Natural killer cell treated with Interleukin-12 subunit alpha and Interleukin-12 subunit beta and Interleukin-15 and Interleukin-18, amount 100 ng/mL, for 72 hours (primary cell): Measurements from ENCODE around the gene TGFB2. TPM values are rescaled to one million over a fixed set of nuclear protein-coding genes. Genes with fewer than 3 reads are reported as not detected.

Experiments
- ATAC-seq, 2 donors: fragments of 150-1000 bp; cut with Tn5 transposase in 1 of 2; sonication (Bioruptor Pico), chemical (Tn5 transposase) in 1 of 2; 2 replicates each; pipeline ENCODE4 v1.10.0; 2021
- DNase-seq: peaks from one replicate; pipeline ENCODE4 v3.0.0; 2022; ENCODE audit warnings: low spot score
- H3K27ac Mint-ChIP-seq, 2 donors: 1 replicate in 1 of 2; 2 replicates in 1 of 2; pipeline ENCODE4 v1.8.0; 2022; ENCODE audit warnings: mixed read lengths in 2 of 2, mild to moderate bottlenecking in 1 of 2, moderate library complexity in 1 of 2
- H3K27me3 Mint-ChIP-seq, 2 donors: 1 replicate in 1 of 2; 2 replicates in 1 of 2; pipeline ENCODE4 v1.8.0; 2022; ENCODE audit warnings: mixed read lengths in 2 of 2
- H3K36me3 Mint-ChIP-seq: one replicate; pipeline ENCODE4 v1.8.0; 2022; ENCODE audit warnings: mixed read lengths
- H3K4me1 Mint-ChIP-seq, 2 donors: 1 replicate in 1 of 2; 2 replicates in 1 of 2; pipeline ENCODE4 v1.8.0; 2022; ENCODE audit warnings: low read depth in 2 of 2, mixed read lengths in 2 of 2, mild to moderate bottlenecking in 1 of 2
- H3K4me3 Mint-ChIP-seq: one replicate; pipeline ENCODE4 v1.8.0; 2022; ENCODE audit warnings: mixed read lengths
- H3K9me3 Mint-ChIP-seq: 2 replicates; pipeline ENCODE4 v1.8.0; 2022; ENCODE audit warnings: mixed read lengths
- total RNA-seq, 2 donors: library from RNA; stranded (reverse); gene quantifications; one replicate each; pipeline ENCODE4 v1.2.3, GENCODE V29; 2022

Gene TGFB2
- total RNA-seq, 2 donors from 2014 or later: 0.11 TPM; not detected in 1

DNA sequence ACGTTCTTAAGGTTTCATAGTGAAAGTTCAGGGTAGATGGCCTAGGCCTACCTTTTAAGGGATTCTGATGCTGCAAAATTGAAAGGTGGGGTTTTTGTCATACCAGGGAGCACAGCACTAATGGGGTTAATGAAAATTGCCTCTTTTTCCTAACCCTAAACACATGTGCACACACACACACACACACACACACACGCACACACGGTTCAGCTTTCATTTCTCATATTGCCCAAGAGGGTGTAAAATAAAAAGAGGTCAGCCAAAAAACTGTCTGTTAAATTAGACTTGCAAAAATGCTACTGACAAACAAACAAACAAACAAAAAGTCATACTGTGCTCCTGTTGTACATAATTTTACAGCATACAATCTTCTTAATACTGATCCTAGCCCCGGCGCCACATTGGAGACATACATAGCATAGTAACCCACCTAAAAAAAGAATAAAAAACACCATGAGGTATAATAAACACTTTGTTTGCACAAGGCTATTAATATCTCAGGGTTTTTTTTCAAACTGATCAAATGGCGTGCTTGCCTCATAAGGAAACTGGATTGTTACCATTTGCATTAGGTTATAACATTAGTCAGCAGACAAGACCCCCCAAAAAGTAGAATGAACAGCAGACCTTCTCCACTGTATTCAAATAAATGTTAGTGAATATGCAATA lies 69.1 kb downstream of the TGFB2 start:
- H3K9me3 Mint-ChIP-seq: peaks cover 5% of the 10 kb centered on the region
- ATAC-seq (no peak), DNase-seq (no peak)
- H3K36me3 Mint-ChIP-seq: no peaks in the 10 kb centered on the region
- no peaks in the 10 kb centered on the region for H3K27me3 Mint-ChIP-seq
- no peak overlapping the region for H3K27ac Mint-ChIP-seq
- no peaks in the 10 kb centered on the region for H3K4me1 Mint-ChIP-seq
- H3K4me3 Mint-ChIP-seq: no peak overlapping the region

DNA sequence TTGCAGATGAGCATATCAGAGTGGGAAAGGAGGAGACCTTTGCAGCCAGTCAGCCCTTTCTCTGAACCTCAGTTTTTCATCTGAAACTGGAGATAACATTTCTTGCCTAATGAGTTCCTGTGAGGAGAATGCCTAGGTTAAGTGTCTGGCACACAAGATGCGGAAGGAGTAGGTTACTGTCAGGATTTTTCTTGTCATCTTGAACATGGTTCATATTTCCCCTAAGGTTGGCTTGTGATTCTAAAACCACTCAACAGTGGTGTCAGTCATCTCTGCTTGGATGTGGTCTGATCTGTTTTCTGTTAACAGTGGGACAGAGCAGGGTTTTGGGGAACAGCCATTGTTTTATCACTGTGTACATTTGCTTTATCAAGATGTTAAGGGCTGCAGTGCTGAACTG lies 70.6 kb downstream of the TGFB2 start:
- no peak for DNase-seq
- H3K4me3 Mint-ChIP-seq: no peak overlapping the region
- no peak for ATAC-seq
- no peaks in the 10 kb centered on the region for H3K4me1 Mint-ChIP-seq
- no peaks in the 10 kb centered on the region for H3K36me3 Mint-ChIP-seq
- peaks cover 7% of the 10 kb centered on the region for H3K9me3 Mint-ChIP-seq
- H3K27ac Mint-ChIP-seq: no peak overlapping the region
- H3K27me3 Mint-ChIP-seq: no peaks in the 10 kb centered on the region

DNA sequence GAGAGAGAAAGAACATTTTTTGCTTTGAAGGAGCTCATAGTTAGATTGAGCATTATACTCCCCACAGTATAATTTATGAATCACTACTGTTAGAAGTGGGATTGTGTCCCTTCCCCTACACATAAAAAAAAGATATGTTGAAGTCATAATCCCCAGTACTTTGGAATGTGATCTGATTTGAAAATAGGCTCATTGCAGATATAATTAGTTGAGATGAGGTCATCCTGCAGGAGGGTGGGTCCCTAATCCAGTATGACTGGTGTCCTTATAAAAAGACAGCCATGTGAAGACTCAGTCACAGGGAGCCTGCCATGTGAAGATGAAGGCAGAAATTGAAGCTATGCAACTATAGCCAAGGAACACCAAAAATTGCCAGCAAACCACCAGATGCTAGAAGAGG lies 76.4 kb downstream of the TGFB2 start:
- no peak overlapping the region for H3K27ac Mint-ChIP-seq
- no peak for ATAC-seq
- no peaks in the 10 kb centered on the region for H3K4me1 Mint-ChIP-seq
- no peak overlapping the region for H3K4me3 Mint-ChIP-seq
- no peaks in the 10 kb centered on the region for H3K27me3 Mint-ChIP-seq
- peaks cover 9% of the 10 kb centered on the region for H3K9me3 Mint-ChIP-seq
- DNase-seq: no peak
- H3K36me3 Mint-ChIP-seq: no peaks in the 10 kb centered on the region

DNA sequence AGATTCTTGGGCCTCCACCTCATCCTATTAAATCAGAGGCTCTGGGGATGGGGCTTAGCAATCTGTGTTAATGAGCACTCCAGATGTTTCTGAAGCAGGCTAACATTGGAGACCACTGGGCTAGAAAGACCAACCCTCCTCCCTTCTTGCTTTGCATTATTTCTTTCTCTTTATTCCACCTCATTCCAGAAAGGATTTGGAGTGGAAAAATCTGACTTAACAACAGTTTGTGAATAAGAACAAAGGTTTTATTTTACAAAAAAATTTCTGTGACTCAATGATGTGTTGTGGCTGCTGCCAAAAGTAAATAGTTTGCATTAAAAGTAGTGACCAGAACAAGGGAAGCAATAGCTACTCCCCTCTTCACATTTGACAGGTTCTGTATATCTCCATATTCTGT lies 79.4 kb downstream of the TGFB2 start:
- Mint-ChIP-seq H3K27ac (no peak overlapping the region), H3K4me1 (no peaks in the 10 kb centered on the region), H3K36me3 (no peaks in the 10 kb centered on the region)

DNA sequence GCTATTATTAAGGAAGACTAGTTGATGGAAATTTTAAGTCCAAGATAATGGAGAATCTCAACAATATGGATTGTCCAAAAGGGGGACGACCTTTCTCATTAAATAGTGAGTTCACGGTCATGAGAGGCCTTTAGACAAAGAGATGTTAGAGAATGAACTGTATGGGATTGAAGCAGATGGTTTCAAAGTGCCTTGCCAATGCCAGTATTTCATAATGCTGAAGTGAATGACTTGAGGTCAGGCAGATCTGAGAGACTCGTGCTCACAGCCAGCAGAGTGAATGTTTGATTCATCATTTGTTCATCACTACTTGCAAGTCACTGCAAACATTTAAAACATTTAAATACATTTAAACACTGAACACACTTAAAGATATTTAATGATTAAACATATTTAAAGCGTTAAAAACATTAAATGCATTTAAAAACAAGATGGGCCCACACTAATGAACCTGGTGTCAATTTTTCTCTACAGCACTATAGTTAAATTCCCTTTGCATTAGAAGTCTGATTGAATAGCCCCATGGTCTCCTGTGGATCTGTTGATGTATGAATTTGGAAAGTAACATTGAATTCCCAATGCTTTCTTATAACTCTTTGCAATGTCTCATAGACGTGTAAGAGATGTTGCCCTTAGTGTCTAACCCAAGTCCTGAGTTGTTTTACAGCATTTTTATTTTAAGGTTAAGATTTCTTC lies 80.7 kb downstream of the TGFB2 start:
- no peak for ATAC-seq
- DNase-seq: no peak

More for the DNA sequence above, 79.4 kb downstream of the TGFB2 start:
- DNase-seq (no peak), ATAC-seq (no peak)
- no peaks in the 10 kb centered on the region for H3K27me3 Mint-ChIP-seq
- H3K9me3 Mint-ChIP-seq: peaks cover 2% of the 10 kb centered on the region
- no peak overlapping the region for H3K4me3 Mint-ChIP-seq

DNA sequence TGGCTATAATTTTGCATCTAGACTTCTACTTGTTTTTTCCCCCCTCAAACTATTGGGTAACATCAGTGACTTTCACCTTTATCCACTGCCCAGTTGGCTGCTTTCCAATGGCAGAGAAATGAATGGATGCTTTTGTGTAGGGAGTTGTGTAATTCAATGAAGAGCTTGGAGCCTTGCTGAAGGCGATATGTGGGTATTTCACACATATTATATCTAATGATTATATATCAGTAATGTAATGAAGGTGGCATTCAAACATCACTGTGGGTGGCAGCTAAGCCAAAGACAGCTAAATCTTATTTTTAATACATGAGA lies 81.2 kb downstream of the TGFB2 start:
- no peak overlapping the region for H3K4me3 Mint-ChIP-seq
- H3K4me1 Mint-ChIP-seq: no peaks in the 10 kb centered on the region
- no peaks in the 10 kb centered on the region for H3K36me3 Mint-ChIP-seq
- H3K27ac Mint-ChIP-seq: no peak overlapping the region
- DNase-seq (no peak), ATAC-seq (no peak)
- peaks cover 2% of the 10 kb centered on the region for H3K9me3 Mint-ChIP-seq
- no peaks in the 10 kb centered on the region for H3K27me3 Mint-ChIP-seq

More for the DNA sequence above, 80.7 kb downstream of the TGFB2 start:
- H3K9me3 Mint-ChIP-seq: peaks cover 2% of the 10 kb centered on the region
- no peaks in the 10 kb centered on the region for H3K27me3 Mint-ChIP-seq
- H3K4me1 Mint-ChIP-seq: no peaks in the 10 kb centered on the region
- no peak overlapping the region for H3K27ac Mint-ChIP-seq
- H3K36me3 Mint-ChIP-seq: no peaks in the 10 kb centered on the region
- no peak overlapping the region for H3K4me3 Mint-ChIP-seq

DNA sequence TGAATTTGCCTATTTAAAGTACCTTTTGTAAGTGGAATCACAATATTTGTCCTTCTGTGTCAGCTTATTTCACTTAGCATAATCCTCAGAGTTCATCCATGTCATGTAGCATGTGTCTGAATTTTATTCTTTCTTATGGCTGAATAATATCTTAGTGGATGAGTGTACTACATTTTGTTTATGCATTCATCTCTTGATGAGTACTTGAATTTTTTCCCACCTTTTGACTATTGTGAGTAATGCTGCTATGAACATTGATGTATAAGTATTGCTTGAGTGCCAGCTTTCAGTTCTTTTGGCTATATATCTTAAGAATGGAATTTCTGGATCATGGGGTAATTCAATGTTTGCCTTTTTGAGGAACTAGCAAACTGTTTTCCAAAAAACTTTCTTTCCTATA lies 84.2 kb downstream of the TGFB2 start:
- ATAC-seq (no peak), DNase-seq (no peak)
- Mint-ChIP-seq H3K9me3 (peaks cover 7% of the 10 kb centered on the region), H3K4me3 (no peak overlapping the region), H3K27ac (no peak overlapping the region), H3K36me3 (no peaks in the 10 kb centered on the region), H3K27me3 (no peaks in the 10 kb centered on the region), H3K4me1 (no peaks in the 10 kb centered on the region)

DNA sequence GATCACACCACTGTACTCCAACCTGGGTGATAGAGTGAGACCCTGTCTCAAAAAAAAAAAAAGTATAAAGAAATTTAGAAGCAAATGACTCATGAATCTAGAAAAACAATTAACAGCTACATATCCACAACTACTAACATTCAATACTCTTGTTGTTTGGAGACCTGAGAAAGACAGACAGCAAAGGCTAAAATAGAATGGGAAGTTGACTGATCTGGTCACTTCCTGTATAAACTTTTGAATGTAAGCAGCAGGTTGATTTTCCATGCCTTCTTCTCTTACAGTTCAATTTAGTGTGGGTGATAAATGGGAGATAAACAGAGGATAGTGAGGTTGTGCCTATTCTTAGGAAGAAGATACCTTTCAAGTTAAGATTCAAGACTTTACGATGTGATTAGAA lies 85.2 kb downstream of the TGFB2 start:
- no peak for DNase-seq

GRCh38 chr1:218430822-218431221 lies 85.7 kb downstream of the TGFB2 start:
- H3K27ac Mint-ChIP-seq: no peak overlapping the region
- no peaks in the 10 kb centered on the region for H3K27me3 Mint-ChIP-seq
- no peak overlapping the region for H3K4me3 Mint-ChIP-seq
- no peak for DNase-seq
- no peak for ATAC-seq
- no peaks in the 10 kb centered on the region for H3K36me3 Mint-ChIP-seq
- no peaks in the 10 kb centered on the region for H3K4me1 Mint-ChIP-seq
- peaks cover 8% of the 10 kb centered on the region for H3K9me3 Mint-ChIP-seq

More for the DNA sequence above, 85.2 kb downstream of the TGFB2 start:
- no peak overlapping the region for H3K27ac Mint-ChIP-seq
- no peak for ATAC-seq
- no peak overlapping the region for H3K4me3 Mint-ChIP-seq
- H3K36me3 Mint-ChIP-seq: no peaks in the 10 kb centered on the region
- H3K27me3 Mint-ChIP-seq: no peaks in the 10 kb centered on the region
- H3K4me1 Mint-ChIP-seq: no peaks in the 10 kb centered on the region
- H3K9me3 Mint-ChIP-seq: peaks cover 8% of the 10 kb centered on the region

DNA sequence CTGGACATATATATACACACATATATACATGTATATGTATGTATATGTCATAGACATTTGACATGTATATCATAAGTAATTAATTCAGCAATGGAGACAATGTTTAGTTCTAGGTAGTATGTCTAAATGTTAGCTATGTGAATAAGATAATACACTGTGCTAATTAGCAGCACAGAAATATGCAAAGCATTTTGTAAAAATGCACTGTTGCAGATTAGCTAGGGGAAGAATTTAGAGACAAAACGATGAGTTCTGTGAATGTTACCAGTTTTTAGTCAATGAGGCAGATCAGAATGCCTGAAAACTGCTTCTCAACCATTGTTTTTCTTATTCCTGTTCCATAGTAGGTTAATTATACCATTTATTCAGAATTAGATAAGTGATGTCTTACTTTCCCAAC lies 86.3 kb downstream of the TGFB2 start:
- Mint-ChIP-seq H3K36me3 (no peaks in the 10 kb centered on the region), H3K4me1 (no peaks in the 10 kb centered on the region), H3K27me3 (no peaks in the 10 kb centered on the region), H3K27ac (no peak overlapping the region), H3K9me3 (peaks cover 8% of the 10 kb centered on the region), H3K4me3 (no peak overlapping the region)
- no peak for ATAC-seq
- DNase-seq: no peak

DNA sequence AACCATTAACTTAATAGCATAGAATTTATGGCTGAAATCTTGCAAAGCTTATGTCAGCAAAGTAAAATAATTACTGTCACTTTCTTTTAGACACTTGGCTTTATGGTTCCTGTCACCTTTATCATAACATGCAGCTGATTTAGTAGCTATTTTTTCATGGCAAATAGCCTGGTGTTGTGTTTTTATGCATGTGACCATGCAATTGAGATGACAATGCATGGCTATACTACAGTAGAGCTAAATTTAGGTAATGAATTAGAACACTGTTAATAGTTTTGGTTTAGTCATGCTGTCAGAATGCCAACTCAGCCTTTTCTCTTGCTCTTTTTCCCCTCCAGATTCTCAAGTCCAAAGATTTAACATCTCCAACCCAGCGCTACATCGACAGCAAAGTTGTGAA lies 88.6 kb downstream of the TGFB2 start:
- Mint-ChIP-seq H3K27me3 (no peaks in the 10 kb centered on the region), H3K4me1 (no peaks in the 10 kb centered on the region), H3K36me3 (no peaks in the 10 kb centered on the region), H3K9me3 (peaks cover 8% of the 10 kb centered on the region), H3K4me3 (no peak overlapping the region), H3K27ac (no peak overlapping the region)
- ATAC-seq: no peak
- DNase-seq: no peak

DNA sequence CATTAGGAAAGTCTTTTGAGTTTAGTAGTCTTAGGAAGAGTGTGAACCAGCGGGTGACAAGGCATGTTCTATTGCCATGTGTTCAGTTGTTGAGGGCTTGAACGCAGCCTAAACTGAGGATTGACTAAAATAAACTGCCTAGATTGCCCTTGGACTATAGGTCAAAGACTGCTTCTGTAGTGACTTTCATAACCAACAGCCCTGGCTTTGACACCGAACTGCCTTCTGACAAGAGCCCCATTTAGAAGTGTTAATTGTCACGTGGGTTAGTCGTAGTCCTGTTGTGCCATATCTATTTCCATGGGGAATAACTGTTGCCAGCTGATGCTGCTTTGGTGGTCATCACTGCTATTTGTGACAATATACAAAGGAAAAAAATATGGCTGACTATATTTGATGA lies 90.4 kb downstream of the TGFB2 start:
- Mint-ChIP-seq H3K4me3 (no peak overlapping the region), H3K27ac (no peak overlapping the region), H3K27me3 (no peaks in the 10 kb centered on the region), H3K4me1 (no peaks in the 10 kb centered on the region), H3K9me3 (peaks cover 8% of the 10 kb centered on the region), H3K36me3 (no peaks in the 10 kb centered on the region)
- DNase-seq: no peak
- no peak for ATAC-seq

- Mint-ChIP-seq H3K27ac (no peak overlapping the region), H3K36me3 (no peaks in the 10 kb centered on the region), H3K9me3 (peaks cover 8% of the 10 kb centered on the region), H3K4me3 (no peak overlapping the region), H3K4me1 (no peaks in the 10 kb centered on the region), H3K27me3 (no peaks in the 10 kb centered on the region)
- no peak for DNase-seq
- no peak for ATAC-seq
These were observed 91.2 kb downstream of the TGFB2 start for GRCh38 chr1:218436346-218436745.

DNA sequence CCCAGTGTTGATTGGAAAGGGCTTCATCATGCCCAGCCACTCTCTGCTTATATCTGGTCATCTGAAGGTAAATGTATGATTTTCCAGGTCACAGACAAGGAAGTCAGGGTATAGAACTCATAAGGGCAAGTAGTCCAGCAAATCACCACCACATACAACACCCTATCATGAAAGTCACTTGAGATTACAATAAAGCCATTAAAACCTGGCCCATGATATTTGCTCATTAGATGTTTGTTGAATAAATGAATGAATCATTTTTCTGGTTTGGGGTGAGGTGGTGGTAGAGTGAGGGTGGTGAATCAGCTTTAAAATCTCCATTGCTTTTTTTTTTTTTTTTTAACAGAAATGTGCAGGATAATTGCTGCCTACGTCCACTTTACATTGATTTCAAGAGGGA lies 91.9 kb downstream of the TGFB2 start:
- H3K27ac Mint-ChIP-seq: no peak overlapping the region
- peaks cover 6% of the 10 kb centered on the region for H3K9me3 Mint-ChIP-seq
- ATAC-seq: no peak
- no peaks in the 10 kb centered on the region for H3K36me3 Mint-ChIP-seq
- no peak overlapping the region for H3K4me3 Mint-ChIP-seq
- no peak for DNase-seq
- no peaks in the 10 kb centered on the region for H3K27me3 Mint-ChIP-seq
- no peaks in the 10 kb centered on the region for H3K4me1 Mint-ChIP-seq
